ELF-1 (cell line): ENCODE data around the gene SMIM44.

Experiments
- DNase-seq: peaks from one replicate; pipeline ENCODE4 v3.0.0-alpha.2; 2016; ENCODE audit warnings: low read depth, low spot score

The SMIM44 gene

DNA sequence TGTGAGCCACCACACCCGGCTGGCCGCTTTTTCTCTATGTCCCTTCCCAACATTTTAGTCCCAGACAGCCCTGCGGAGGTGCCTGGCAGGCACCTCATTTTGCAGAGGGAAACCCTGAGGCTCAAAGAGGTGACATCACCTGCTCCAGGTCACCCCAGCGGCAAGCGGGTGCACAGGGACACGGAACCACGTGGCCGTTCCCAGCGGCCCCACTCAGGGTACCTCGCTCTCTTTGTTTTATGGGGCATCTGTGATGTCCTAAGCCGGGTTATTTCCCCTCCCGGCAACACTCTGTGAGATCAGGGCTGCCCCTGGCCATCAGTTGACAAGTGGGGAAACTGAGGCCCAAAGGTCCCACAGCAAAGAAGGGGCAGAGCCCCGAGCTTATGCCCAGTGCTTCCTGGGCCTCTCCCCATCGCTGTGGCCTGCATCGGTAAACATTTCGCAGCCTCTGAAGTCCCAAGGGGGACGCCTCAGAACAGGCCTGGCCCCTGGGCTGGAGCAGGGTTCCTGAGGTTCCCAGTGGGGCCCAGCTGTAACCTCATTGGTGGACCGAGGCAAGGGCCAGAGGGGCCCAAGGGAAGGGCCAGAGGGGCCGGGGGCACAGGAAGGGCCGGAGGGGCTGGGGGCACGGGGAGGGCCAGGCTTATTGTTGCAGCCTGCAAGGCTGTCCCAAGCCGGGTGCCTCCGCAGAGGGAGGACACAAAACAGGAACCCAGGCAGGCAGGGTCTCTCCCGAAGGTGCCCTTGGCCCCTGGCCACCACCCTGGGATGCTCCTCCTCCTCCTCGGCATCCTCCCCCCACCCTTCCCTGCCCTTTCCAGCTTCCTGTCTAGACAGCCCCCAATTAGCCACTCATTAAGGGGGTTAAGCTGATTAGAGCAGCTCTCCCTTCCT lies 41.9 kb downstream of the SMIM44 start:
- DNase-seq = no peak

DNA sequence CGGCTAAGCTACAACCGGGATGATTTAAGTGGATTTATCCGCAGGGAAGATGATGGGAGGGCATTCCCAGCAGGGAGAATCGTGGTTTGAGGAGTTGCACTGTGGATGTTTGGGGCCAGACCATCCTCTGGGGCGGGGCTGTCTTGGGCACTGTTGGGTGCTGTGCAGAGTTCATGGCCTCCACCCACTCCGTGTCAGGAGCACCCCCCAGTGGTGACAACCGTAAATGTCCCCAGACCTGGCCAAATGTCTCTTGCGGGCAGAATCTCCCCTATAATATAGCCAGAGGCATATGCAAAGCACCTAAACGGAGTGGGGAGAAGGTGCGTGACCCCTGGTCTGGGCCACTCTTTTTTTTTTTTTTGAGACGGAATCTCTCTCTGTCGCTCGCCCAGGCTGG lies 43.2 kb downstream of the SMIM44 start:
- peak; percentile 61 for DNase-seq

DNA sequence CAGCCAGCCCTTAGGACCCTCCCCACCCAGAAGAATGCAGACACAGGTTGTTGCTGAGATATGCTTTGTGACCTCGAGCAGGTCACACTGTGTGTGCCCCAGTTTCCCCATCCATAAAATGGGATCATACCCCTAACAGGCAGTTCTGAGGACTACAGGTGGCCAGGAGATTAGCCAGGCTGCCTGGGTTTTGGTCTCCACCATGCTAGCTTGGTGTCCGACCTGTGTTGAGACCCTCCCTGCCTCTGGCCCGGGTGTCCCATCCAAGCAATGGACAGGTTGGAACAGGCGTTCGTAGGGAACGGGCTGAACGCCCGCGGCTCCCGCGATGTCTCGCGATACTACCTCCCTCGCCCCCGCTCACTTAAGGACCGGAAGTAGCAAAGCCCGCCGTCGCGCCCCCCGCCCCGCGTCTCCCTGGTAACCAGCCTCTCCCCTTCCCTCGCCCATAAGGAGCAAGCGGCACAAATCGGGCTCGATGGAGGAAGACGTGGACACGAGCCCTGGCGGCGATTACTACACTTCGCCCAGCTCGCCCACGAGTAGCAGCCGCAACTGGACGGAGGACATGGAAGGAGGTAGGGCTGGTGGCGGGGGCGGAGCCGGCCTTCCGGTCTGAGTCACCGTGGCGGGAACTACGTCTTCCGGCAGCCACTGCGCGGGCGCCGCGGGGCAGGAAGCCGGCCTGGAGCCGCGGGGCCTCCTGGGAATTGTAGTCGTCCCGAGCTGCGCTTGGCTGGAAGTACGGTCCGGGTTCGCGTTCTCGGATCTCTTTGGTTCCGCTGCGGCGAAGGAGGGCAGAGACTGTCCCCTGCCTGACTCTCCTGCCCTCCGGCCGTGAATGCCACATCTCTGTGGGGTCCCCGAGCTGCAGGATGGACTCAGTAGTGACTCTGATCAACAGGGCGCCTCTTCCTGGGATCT lies 48.3 kb downstream of the SMIM44 start:
- peak; percentile 98 for DNase-seq

DNA sequence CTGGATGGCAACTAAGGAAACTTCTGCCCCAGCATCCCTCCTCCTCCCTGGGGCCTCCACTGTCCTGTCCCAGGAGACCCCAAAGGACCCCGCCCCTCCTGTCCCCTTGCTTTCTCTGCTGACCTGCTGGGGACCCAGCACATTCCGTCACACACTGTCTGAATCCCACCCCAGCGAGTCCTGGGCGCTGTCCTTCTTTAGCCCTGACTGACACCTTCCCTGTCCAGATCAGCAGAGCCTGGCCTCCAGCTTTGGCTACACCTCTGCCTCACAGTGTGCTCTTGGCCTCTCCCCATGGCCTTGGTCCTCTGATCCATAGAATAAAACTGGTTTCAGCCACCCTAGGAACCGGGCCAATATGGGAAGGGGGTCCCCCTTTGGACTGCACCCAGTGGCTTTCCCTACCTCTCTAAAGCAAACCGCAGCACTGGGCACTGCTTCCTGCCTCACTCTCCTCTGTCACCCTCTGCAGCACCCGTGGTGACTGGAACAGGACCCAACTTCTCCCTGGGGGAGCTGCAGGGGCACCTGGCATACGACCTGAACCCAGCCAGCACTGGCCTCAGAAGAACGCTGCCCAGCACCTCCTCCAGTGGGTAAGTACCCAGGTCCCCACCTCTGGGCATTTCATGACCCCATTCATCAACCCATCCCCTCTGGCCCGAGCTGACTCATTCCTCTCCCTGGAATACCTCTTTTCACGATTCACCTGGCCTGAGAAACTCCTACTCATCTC lies 49.3 kb downstream of the SMIM44 start:
- DNase-seq = no peak

DNA sequence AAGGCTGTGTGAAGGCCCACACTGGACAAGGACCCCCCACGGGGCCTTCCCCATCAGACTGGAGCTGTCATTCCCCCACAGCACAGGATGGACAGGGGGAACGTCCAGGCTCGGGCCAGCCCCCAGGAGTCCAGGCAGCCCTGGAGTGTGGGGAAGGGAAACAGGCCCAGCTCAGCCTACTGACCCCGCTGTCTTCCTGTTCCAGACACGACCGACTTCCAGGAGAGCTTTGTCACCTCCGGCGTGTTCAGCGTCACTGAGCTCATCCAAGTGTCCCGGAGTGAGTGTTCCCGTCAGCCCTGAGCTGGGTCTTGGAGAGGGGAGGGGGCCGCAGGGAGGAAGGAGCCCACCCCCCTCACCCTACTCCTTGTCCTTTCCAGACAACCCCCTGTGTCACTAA lies 49.9 kb downstream of the SMIM44 start:
- no peak for DNase-seq
